Measurements from ENCODE around the gene RTP2.
"Not testable (repeated sequence)": the region's sequence is repeated elsewhere in the genome, so short reads cannot be mapped to it uniquely, and the experiment has no call there.

Gene RTP2

DNA sequence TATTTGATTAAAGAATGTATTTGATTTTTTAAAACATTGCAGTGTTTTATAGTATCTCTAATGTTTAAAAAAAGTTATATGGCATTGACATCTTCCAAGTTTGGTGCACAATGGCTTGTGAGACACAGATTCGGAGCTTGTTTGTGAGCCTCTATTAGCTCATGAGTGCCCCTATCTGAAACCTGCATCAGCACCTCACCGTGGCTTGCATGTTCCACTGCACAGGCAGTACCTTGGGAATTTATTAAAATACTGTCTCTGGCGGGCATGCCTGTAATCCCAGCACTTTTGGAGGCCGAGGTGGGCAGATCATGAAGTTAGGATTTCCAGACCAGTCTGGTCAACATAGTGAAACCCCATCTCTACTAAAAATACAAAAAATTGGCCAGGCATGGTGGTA is 6.8 kb upstream of the RTP2 start:
- no peak for DNase-seq

DNA sequence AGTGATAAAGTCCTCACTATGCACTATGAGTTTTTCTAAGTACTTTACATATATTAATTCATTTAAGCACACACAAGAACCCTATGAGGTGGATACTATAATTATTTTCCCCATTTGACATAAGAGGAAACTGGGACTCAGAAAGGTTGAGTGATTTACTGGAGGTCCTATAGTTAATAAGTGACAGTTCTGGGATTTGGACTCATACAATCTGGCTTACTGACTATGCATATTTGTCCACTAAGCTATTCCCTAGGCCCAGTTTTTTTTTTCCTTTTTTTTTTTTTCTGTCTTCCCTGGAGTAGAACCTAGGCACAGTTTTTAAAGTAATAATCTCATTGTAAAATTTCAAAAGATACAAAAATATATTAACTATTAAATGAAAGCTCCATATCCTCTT is 6.3 kb upstream of the RTP2 start:
- no peak for DNase-seq

DNA sequence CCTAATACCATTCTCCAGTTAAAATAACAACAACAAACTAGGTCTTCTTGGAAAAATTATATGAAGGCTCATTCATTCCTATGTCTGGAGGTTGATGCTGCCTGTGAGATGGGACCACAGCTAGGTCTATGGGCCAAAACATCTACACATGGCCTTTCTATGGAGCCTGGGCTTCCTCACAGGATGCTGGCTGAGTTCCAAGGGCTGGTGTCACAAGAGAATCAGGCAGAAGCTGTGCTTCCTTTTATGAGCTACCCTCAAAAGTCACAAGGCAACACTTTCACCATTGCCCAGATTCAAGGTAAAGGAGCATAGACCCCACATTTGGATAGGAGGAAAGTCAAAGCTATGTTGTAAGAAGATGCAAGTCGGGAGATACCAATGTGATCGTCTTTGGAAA is 4.6 kb upstream of the RTP2 start:
- no peak for DNase-seq

DNA sequence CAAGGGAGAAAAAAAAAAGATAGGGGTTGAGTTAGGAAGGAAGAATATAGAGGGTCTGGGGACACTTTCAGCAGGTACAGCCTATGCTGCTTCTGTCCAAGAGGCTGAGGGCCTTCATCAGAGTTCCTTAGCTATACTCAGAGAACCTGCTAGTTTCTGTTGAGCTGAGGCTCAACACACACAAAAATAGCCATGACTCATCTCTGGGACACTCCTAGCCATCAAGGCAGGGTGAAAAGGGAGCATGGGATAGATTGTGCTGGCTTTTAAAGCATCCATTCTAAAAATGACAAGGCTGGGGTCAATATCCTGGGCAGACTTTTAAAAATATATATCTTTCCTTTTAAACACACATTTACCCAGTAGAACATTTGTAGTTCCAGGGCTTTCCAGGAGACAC is 2.8 kb upstream of the RTP2 start:
- no peak for DNase-seq

DNA sequence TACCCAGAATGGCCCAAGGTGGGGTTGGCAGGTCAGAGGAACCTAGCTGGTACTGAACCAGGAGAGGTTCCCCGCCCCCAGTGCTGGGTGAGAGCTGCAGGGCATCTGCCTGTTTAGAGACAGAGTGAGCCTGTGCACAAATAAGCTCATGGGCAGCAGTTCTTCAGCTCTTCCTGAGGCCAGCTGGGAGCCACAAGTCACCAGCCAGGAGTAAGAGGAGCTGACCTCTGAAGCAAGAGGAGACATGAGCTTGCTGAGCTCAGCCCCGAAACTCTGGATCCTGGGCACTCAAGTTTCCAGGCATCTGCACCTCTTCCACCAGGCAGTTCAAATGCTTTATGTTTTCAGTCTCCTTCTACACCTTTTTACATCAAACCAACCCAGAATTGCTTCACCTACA is 2.1 kb downstream of the RTP2 start:
- DNase-seq = no peak

DNA sequence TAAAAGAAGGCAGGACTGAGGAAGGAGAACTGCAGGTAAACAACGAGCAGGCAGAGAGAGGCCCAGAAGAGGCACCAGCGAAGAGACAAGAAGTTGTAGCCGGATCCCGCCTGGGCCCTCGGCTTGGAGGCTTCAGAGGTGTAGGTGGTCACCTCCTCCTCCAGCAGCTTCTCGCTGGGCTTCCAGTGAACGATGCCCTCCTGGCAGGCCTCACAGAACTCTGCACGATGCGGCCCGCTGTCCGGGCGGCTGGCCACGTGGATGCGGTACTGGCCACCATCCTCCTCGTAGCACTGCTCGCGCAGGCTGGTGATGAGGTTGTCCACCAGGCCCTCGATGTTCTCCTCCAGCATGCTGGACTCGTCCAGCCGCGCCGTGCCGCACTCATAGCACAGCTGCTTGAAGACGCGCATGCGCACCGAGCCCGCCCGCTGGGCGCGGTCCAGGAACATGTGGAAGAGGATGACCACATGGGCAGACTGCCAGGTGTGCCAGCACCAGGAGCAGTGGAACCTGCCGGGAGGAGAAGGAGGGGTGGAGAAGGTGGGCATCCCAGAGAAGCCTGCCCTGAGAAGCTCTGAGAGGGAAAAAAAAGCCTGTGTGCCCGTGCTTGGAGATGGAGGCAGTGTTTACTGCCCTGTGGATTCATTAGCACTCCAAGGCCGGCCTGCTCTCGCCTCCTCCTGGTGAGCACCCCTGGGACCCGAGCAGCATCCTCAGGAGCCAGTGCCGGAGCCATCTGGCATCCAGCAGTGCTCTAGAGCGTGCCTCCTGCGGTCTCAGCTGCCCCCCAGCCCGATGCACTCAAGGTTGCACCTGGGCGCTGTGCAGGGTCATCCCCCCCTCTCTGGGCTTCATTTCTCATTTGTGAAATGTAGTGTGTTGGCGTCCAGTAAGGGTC is 3.6 kb downstream of the RTP2 start:
- no peak for DNase-seq

DNA sequence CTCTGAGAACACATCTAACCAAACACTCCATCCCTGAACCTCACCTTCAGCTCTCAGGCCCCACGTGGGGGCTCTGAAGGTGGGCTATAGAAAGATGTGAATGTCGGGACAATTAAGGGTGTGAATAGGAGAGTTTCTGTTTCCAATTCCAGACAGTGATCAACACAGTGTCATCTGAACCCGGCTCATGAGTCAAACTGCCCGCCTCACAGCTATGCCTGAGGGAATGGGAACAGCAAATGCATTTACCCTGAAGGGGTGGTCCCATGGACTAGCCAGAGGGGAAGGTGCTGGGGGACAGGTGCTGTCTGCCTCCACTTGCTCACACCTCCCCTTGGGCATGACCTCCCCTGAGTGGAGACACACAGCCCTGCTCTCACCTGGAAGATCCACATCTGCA is 6.3 kb downstream of the RTP2 start:
- no peak for DNase-seq

DNA sequence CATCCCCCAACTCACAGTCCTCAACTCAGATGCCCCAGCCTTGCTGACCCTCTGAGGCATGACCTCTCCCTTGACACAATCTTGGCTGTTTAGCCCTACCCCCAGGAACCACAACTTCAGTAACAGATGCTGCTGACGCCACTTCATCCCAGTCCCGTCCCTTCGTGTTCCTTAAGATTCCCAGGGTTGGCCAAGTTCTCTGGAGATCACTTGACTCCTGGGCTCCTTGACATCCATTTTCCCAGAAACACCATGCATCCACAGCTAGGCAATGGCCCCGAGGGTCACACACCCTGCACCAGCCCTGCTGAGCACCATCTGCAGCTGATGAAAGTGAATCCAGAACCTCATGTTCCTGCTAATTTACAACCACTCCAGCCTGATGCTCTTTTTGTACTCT is 6.9 kb downstream of the RTP2 start:
- DNase-seq = no peak

DNA sequence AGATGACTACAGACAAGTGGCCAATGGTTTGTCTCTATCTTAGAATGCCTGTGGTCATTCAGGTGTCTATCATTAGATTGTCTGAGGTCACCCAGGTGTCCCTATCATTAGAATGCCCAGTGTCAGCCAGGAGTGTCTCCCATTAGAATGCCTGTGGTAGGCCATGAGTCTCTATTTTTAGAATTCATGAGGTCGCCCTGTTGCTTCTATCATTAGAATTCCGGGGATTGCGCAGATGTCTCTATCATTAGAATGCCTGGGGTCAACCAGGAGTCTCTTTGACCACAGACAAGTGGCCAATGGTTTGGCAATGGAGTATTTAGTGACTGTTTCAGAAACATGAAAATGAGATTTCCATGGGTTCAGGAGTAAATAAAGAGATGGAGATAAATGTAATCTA is 7.6 kb downstream of the RTP2 start:
- DNase-seq = no peak

DNA sequence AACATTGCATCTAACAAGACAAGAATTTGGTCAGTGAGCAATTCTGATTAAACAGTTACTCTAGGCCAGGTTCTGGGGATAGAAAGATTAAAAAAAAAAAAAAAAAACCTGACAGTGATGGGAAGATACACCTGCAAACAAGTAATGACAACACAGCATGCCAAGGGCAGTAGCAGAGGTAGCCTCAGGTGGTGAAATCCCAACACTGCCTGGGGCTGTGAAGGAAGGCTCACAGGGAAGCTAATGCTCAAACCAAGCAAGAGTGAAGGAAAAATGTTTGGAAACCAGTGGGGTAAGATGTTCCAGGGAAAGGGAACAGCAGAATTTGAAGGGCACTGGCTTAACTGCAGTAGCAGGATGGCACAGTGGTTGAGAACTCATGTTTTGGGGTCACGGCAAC is 8.9 kb downstream of the RTP2 start:
- no peak for DNase-seq

DNA sequence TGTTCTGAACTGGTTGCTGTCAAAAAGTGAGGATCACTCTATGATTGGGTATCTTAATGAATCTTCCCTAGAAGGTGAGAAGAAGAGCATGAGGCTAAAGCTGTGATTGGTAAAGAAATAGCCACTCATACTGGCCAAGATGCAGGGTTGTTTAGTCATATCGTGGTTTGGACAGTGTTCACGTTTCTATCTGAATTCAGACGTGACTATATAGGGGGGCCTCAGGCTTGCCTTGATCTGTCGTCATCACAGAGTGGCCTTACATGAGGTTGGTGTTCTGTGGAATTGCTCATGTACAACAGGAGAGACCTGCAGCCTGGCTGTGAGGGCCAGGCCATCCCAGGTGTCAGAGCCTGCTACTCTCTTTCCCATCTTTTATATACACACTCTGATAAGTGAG is 12.4 kb downstream of the RTP2 start:
- DNase-seq = no peak

DNA sequence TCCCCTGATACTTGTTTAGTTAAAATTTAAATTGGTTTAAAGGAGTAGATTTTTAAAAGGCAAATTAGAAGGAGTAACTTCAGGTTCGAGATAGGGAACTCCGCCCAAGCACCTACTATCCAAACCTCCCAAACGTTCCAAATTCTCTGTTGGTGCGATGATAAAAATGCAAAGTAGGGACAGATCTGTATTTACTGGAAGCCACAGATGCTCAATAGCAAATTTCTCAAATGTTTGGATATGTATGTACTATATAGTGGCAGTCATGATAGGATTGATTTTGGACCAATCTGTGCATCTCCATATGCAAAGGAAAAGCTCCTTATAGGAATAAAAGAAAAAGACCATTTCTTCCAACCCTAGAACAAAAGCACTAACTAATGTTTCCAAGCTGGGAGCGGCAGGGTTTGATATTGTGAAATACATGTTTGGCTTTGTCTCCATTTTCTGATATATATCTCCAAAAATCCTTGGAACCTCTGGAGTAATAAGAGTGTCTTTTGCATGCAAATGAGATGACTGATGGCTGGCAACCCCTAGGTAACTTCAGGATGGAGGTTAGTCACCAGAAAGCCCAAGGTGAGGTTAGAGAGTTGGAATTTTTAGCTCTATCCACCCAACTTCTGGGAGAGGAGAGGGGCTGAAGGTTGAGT is 15.6 kb downstream of the RTP2 start:
- DNase-seq = no peak

DNA sequence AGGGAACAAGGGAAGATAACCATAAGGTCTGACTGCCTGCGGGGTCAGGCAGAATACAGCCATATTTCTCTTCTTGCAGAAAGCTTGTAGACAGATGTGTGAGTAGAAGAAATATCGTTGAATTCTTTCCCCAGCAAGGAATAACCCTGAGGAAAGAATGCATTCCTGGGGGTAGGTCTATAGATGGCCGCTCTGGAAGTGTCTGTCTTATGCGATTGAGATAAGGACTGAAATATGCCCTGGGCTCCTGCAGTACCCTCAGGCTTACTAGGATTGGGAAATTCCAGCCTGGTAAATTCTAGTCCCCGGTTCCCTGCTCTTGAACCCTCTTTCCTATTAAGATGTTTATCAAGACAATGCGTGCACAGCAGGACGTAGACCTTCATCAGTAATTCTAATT is 16.4 kb downstream of the RTP2 start:
- DNase-seq = no peak

DNA sequence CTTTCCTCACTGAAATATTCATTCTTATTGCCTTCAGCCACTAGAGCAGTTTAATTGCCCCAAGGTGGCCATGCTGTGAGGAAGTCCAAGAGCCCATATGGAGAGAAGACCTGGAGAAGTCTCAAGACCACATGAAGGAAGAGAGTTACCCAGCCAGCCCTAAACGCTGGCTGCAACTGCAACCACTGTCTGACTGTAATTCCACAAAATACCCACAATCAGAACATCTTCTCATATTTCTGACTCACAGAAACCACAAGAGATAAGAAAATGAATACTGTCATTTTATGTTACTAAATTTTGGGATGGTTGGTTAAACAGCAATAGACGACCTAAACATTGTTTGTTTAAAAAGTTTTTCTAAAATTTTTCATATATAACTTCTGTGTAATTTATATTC is 17.5 kb downstream of the RTP2 start:
- no peak for DNase-seq

DNA sequence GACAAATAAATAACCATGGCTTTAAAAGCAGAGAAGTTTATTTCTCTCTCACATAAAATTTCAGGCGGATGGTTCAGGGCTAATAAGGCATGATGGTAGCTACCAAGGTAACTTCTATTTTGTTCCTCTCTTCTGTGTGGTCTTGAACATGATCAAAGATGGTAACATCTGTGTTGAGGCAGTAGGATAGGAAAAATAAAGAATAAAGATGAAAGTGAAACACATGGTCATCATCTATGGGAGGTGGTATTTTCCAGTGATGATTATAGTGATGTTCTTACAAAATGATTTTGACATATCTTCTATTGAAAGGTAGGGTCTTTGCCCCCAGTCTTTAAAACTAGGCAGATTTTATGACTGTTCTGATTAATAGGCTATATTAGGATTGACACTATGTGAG is 17.9 kb downstream of the RTP2 start:
- no peak for DNase-seq

DNA sequence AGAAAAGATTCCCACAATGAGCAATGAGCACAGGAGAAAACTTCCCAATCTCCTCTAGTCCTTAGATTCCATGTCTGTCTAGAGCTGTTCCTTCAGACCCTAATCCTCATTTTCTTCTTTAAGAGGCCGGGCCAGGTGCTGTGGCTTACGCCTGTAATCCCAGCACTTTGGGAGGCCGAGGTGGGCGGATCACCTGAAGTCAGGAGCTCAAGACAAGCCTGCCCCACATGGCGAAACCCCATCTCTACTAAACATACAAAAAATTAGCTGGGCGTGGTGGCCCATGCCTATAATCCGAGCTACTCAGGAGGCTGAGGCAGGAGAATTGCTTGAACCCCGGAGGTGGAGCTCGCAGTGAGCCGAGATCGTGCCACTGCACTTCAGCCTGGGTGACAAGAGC is 20.6 kb downstream of the RTP2 start:
- DNase-seq = not testable (repeated sequence)

DNA sequence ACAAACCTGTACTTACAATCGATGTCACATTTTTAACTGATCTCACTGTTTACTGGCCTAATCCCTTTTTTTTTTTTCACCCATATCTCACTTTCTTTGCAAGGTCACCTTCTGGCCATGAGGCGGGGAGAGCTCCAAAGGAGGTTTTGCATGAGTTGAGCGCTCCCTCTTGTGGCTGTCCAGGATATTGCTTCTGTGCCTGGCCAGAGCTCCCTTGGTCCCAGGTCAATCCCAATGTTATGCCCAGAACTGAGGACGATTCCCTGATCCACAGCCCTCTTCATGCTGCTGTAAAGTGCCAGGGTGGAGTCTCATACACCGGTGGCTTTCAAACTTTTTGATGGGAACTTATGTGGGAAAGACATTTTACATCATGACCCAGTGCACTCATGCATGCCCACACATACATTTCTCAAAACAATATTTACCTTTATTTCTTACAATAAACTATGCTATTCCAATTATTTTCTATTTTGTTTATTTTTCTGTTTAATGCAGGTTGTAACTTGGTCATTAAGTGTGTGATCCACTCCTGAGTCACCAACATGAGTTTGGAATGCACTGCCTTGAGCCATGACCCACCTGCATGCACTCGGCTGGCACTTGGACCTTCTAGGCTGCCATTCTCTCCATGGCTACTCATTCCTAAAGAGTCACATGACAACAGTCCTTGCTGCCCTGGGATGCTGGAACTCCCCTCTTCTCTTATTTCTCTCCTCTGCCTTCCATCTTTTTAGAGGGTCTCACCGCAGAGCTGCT is 22.5 kb downstream of the RTP2 start:
- peak; percentile 28 for DNase-seq

DNA sequence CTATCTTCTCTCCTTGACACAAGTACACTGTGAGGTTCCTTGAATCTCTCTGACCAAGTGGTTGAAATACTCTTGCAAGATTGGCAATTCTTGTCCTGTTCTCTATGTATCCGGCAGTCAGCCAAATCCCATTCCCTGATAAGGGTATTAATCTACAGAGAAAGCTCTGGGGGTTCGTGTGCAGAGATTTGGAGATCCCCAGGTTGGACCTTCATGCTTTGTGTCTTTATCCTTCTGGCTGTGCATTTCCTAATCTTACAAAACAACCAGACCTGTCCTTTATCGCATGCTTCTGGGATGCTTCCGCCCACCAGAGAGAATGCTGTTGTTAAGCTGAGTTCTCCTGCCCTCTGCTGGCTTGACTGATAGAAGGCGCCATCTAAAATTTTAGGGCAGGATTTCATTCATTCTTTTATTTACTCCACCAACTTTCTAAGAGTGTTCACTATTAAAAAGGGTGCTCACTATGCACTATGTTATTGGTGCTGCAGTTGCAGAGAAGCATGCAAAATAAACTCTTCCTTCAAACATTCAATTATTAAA is 23.6 kb downstream of the RTP2 start:
- peak; percentile 34 for DNase-seq

DNA sequence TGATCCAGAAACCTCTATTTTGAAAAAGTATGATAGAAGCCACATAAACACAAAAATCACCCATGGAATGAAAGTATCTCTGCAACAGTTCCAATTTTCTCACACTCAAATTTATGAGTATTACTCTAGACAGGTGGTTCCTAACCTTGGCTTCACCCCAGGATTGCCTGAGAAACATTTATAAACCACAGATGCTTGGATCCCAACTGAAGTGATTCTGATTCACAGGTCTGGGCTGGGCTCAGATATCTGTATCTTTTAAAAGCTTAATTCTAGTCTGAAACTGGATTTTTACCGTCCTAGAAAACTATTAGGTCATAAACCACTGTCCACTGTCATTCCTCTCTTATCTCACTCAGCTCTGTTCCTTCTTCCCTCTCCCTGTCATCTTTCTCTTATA is 24.8 kb downstream of the RTP2 start:
- DNase-seq = no peak

DNA sequence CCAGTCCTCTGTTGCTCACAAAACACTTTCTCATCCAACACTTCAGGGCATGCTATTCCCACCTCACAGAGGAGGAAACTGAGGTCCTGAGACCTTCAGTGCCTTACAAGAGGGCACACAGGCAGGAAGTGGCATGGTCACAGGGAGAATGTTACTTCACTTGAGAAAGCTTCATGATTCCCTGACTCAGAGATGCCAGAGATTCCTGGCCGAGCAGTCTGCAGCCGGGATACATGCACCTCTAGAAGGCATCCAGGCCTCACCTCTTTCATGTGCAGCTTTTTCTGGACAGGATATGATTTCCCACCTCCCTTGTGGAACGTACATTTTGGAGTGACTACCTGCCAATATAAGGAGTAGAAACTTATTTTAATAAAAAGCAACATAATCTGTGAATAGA is 29.3 kb downstream of the RTP2 start:
- no peak for DNase-seq

DNA sequence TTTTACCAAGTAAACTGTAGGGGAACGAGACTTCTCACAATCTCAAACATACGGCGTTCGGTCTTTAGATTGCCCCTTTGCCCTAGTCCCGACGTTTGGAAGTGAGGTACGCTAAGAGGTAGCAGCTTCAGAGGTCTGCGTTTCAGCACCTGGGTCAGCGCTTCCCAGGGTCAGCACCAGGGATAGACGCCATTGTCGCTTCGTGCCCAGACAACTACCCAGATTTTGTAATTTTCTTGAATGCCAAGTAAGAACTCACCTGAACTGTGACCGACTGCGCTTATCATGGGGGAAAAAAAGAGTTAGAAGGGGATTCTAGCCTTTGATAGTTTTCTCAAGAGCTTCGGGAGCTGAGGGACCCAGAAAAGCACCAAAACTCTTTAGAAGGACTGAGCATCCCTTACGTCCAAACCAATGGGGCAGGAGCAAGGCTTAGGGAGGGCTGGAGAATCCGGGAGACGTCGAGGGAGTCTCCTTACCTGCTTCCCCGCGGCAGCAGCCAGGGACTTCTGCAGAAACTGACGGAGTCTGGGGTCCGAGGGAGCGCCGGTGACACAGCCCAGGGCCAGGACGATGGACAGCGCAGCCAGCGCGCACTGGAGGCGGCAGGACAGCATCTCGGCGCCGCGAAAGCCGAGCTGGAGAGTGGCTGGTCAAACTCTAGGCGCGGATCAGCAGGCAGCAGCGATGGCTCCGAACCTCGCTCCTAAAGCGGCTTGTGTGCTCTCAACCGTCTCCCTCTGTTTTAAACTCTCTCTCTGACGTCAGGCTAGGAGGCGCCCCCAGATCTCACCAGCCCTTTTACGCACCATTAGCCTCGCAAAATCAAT is 32.5 kb downstream of the RTP2 start, which contains the start of gene SST:
SST (minus strand) TSS at position 720 of the 830 bp plus-strand sequence; CDS start at position 617, 103 bp downstream.
- DNase-seq = no peak

DNA sequence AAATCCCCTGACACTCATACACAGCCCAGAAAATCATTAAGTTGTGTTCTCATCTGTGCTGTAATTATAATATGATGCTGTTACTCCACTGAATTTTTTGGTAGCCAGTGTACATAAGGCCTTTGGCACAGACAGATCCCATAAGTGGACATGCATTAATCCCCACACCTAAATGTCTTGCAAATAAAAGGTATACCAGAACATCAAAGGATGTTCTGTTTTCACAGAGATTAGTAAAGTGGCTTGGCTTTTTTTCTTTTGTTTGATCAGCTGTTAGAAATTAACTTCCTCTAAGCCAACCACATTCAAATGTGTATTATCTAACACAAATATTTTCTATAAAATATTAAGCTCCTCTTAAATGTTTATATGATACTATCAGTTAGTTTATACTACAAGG is 34.8 kb downstream of the RTP2 start:
- DNase-seq = peak; percentile 82

Data from SHP77 treated with DMSO at 0.1 percent for 48 hours (cell line).